HepG2 (cell line): Measurements from ENCODE around the gene COPE. TPM values are rescaled to one million over a fixed set of nuclear protein-coding genes. Genes with fewer than 3 reads are reported as not detected.

Experiments
- ATAC-seq: fragments of 200-7000 bp; cut with Tn5 transposase; 3 replicates; pipeline ENCODE4 v1.9.1; 2020; ENCODE audit warnings: mild to moderate bottlenecking, moderate library complexity
- BruUV-seq: library from RNA; stranded (reverse); fragments of 400-500 nt; replicated peaks from 2 replicates; lab custom pipeline; 2021; lab: Mats Ljungman, UMichigan
- CTCF ChIA-PET: fragments of 300-600 bp; formaldehyde crosslinking; extraction: SDS; loops from one replicate; lab custom pipeline; 2021; ENCODE audit warnings: low total read pairs, inconsistent platforms, low intra/inter-chr PET ratio; lab: Yijun Ruan, JAX
- POLR2A ChIA-PET: fragments of 350-600 bp; sonication (Branson Sonifier 250); formaldehyde crosslinking; loops from one replicate; lab custom pipeline; 2020; ENCODE audit warnings: antibody characterized with exemption, inconsistent platforms; lab: Yijun Ruan, JAX
- DNase-seq: peaks from one replicate; pipeline ENCODE4 v3.0.0-alpha.2; 2015; ENCODE audit warnings: low spot score
- FAIRE-seq: peaks from 3 replicates; lab custom pipeline; 2011; peaks lifted over from hg19 to GRCh38; lab: Jason Lieb, UNC
- H2AFZ ChIP-seq: one replicate; pipeline ENCODE4 v1.6.1; 2011; ENCODE audit warnings: low read length, inconsistent platforms
- H3K27ac ChIP-seq: fragments of 300-600 bp; 3 replicates; pipeline ENCODE4 v1.8.0; 2011; ENCODE audit warnings: mixed run types, mild to moderate bottlenecking, mixed read lengths, low read length, inconsistent platforms; ENCODE audit not compliant: insufficient read depth; ENCODE audit errors: extremely low read length
- H3K27me3 ChIP-seq, 2 experiments: fragments of 200-600 bp in 1 of 2; 2 replicates in 1 of 2; 3 replicates in 1 of 2; pipeline versions ENCODE4 v1.6.0 to v1.8.0; 2011; ENCODE audit warnings: low read length in 2 of 2, mild to moderate bottlenecking in 2 of 2, moderate library complexity in 2 of 2, inconsistent platforms in 1 of 2; ENCODE audit not compliant: insufficient read depth in 2 of 2, control insufficient read depth in 1 of 2
- H3K36me3 ChIP-seq, 2 experiments: fragments of 200-600 bp in 1 of 2; replicated peaks in 1 of 2; 2 replicates in 1 of 2; 3 replicates in 1 of 2; pipeline versions ENCODE4 v1.5.1 to v1.8.0; 2011; ENCODE audit warnings: low read length in 2 of 2, inconsistent platforms in 1 of 2; ENCODE audit not compliant: insufficient read depth in 2 of 2, control insufficient read depth in 1 of 2
- H3K4me1 ChIP-seq: 2 replicates; pipeline ENCODE4 v1.5.1; 2012; ENCODE audit warnings: low read length, inconsistent platforms; ENCODE audit not compliant: insufficient read depth
- H3K4me2 ChIP-seq: 2 replicates; pipeline ENCODE4 v1.6.0; 2011; ENCODE audit warnings: low read depth, low read length, inconsistent platforms
- H3K4me3 ChIP-seq, 3 experiments: fragments of 200-600 bp in 1 of 3; sonication (generic), shearing (Covaris generic) in 1 of 3; replicated peaks in 1 of 3; 2 replicates each; pipeline ENCODE4 v1.5.1; 2011 to 2016; ENCODE audit warnings: low read length in 3 of 3, inconsistent platforms in 2 of 3, low read depth in 2 of 3, mild to moderate bottlenecking in 2 of 3, control low read depth in 1 of 3, mixed read lengths in 1 of 3; ENCODE audit not compliant: insufficient read depth in 1 of 3
- H3K79me2 ChIP-seq: one replicate; pipeline ENCODE4 v1.6.1; 2011; ENCODE audit warnings: low read length, inconsistent platforms; ENCODE audit not compliant: insufficient read depth
- H3K9ac ChIP-seq: 2 replicates; pipeline ENCODE4 v1.6.0; 2011; ENCODE audit warnings: mild to moderate bottlenecking, low read depth, low read length, inconsistent platforms; ENCODE audit not compliant: insufficient read depth
- H3K9me3 ChIP-seq: 2 replicates; pipeline ENCODE4 v1.5.1; 2012; ENCODE audit warnings: mild to moderate bottlenecking, low read length
- H4K20me1 ChIP-seq: 2 replicates; pipeline ENCODE4 v1.6.0; 2011; ENCODE audit warnings: inconsistent platforms, mild to moderate bottlenecking, low read length, moderate library complexity; ENCODE audit not compliant: insufficient read depth
- AHR ChIP-seq: IDR thresholded peaks from 2 replicates; pipeline ENCODE4 v1.6.1; 2018; ENCODE audit warnings: missing genetic modification reagents, missing compliant biosample characterization
- CCDC6 ChIP-seq: sonication (generic); formaldehyde crosslinking; IDR thresholded peaks from 2 replicates; pipeline ENCODE4 v1.8.1; 2022; ENCODE audit warnings: mild to moderate bottlenecking, missing genetic modification reagents, moderate library complexity
- FOXA1 ChIP-seq, 2 experiments: fragments of 450-650 bp in 1 of 2; sonication (generic) in 1 of 2; formaldehyde crosslinking in 1 of 2; IDR thresholded peaks; 2 replicates each; pipeline versions ENCODE4 v1.4.0 to v1.6.1; 2016 to 2020; ENCODE audit warnings: missing genetic modification reagents in 1 of 2
- NFKBIZ ChIP-seq: IDR thresholded peaks from 2 replicates; pipeline ENCODE4 v1.6.1; 2018; ENCODE audit warnings: missing genetic modification reagents, missing compliant biosample characterization
- RARA ChIP-seq: IDR thresholded peaks from 2 replicates; pipeline ENCODE4 v1.6.1; 2016; ENCODE audit warnings: missing genetic modification reagents, missing compliant biosample characterization
- REXO4 ChIP-seq: sonication (generic); formaldehyde crosslinking; IDR thresholded peaks from 2 replicates; pipeline ENCODE4 v1.8.0; 2022; ENCODE audit warnings: missing genetic modification reagents, mild to moderate bottlenecking, borderline replicate concordance
- SIN3A ChIP-seq: IDR thresholded peaks from 2 replicates; pipeline ENCODE4 v1.6.1; 2011; ENCODE audit warnings: low read depth, mild to moderate bottlenecking, control low read depth, low read length, borderline replicate concordance
- SMYD3 ChIP-seq: sonication (generic); formaldehyde crosslinking; IDR thresholded peaks from 2 replicates; pipeline ENCODE4 v1.8.1; 2023; ENCODE audit warnings: mild to moderate bottlenecking, missing genetic modification reagents
- SNAI1 ChIP-seq: sonication (generic); formaldehyde crosslinking; IDR thresholded peaks from 2 replicates; pipeline ENCODE4 v1.5.0; 2020; ENCODE audit warnings: mild to moderate bottlenecking, missing genetic modification reagents, borderline replicate concordance
- SP5 ChIP-seq: IDR thresholded peaks from 2 replicates; pipeline ENCODE4 v1.6.1; 2016; ENCODE audit warnings: low read depth, borderline replicate concordance
- ZNF296 ChIP-seq: sonication (generic); formaldehyde crosslinking; conservative IDR thresholded peaks from 2 replicates; pipeline ENCODE4 v1.5.0; 2020; ENCODE audit warnings: mild to moderate bottlenecking, missing genetic modification reagents
- in situ Hi-C: cut with HindIII; loops from 2 replicates; pipeline ENCODE4 v1.10.0; 2017; ENCODE audit warnings: low pct_unique_long_range_greater_than_20kb; ENCODE audit not compliant: extremely low pct_ligation_motif_present
- intact Hi-C: fragments of 100-400 bp; cut with micrococcal nuclease; formaldehyde crosslinking; loops from one replicate; pipeline ENCODE4 v1.10.0; 2022; ENCODE audit not compliant: unreplicated experiment
- polyA plus RNA-seq, 8 experiments: library from polyadenylated mRNA; depleted of rRNA in 3 of 8; stranded (reverse) in 7 of 8; unstranded in 1 of 8; fragments of >200 nt; fragmentation: Illumina TruSeq in 4 of 8; extraction: Trizol in 4 of 8; gene quantifications; 2 replicates each; pipeline versions ENCODE4 v1.2.1 to v1.2.3, GENCODE V29; 2011 to 2016; ENCODE audit warnings: low read depth in 4 of 8, missing spikeins in 1 of 8, mixed read lengths in 1 of 8; ENCODE audit not compliant: insufficient read depth in 1 of 8
- total RNA-seq, 5 experiments: library from RNA; depleted of rRNA; stranded (reverse); fragments of >200 nt; fragmentation: Illumina TruSeq; extraction: Trizol; gene quantifications; 2 replicates each; pipeline ENCODE4 v1.2.3, GENCODE V29; 2016; ENCODE audit warnings: low read depth in 1 of 5
- TF ChIP-seq, protein P1 (sequence below): sonication (generic); formaldehyde crosslinking; IDR thresholded peaks from 2 replicates; pipeline ENCODE4 v1.5.0; 2020; ENCODE audit warnings: missing genetic modification reagents
- TF ChIP-seq, protein P2 (sequence below): sonication (generic); IDR thresholded peaks from 2 replicates; pipeline ENCODE4 v1.6.1; 2016; ENCODE audit warnings: low read depth, borderline replicate concordance

COPE gene
- total and polyA plus RNA-seq, 2 of the 13 experiments (the other 11 are each of a cell fraction or from before 2014, with no cell fraction given): 189 to 205 TPM

DNA sequence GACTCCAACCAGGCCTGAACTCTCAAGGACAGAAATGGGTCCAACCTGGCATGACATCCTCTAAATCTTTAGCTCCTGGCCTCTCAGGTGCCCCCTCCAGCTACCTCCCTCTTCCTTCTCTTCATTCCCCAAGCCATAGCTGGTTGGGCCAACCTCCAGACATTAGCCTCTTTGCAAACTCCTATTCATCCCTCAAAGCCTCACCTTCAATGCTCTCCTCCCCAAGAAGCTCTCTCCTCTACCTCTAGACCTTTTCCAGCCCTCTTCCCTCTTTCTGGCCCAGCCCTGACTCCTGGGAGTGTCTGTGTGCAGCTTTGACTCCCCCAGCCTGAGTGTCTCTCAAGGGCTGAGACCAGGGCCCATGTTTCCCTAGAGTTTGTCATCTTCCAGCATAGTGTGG, 27.1 kb upstream of the COPE start:
- H3K9me3 ChIP-seq: no peaks in the 10 kb centered on the region
- ATAC-seq (no peak), FAIRE-seq (no peak), DNase-seq (no peak)
- TF ChIP-seq NFKBIZ (CRISPR knock-in tag): no peak
- no peak for TF ChIP-seq SIN3A
- TF ChIP-seq, protein P1, sequence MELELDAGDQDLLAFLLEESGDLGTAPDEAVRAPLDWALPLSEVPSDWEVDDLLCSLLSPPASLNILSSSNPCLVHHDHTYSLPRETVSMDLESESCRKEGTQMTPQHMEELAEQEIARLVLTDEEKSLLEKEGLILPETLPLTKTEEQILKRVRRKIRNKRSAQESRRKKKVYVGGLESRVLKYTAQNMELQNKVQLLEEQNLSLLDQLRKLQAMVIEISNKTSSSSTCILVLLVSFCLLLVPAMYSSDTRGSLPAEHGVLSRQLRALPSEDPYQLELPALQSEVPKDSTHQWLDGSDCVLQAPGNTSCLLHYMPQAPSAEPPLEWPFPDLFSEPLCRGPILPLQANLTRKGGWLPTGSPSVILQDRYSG (CRISPR knock-in tag): no peak
- TF ChIP-seq RARA (CRISPR knock-in tag): no peak
- no peak for TF ChIP-seq FOXA1 (IDR thresholded peaks at IDR 0.05)
- no peak for TF ChIP-seq FOXA1 (CRISPR knock-in tag; IDR thresholded peaks at IDR 0.05)
- no peak for TF ChIP-seq CCDC6 (CRISPR knock-in tag)
- TF ChIP-seq AHR (CRISPR knock-in tag): no peak
- TF ChIP-seq, protein P2, sequence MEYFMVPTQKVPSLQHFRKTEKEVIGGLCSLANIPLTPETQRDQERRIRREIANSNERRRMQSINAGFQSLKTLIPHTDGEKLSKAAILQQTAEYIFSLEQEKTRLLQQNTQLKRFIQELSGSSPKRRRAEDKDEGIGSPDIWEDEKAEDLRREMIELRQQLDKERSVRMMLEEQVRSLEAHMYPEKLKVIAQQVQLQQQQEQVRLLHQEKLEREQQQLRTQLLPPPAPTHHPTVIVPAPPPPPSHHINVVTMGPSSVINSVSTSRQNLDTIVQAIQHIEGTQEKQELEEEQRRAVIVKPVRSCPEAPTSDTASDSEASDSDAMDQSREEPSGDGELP: no peak
- no peak for TF ChIP-seq REXO4 (CRISPR knock-in tag)
- TF ChIP-seq SNAI1: no peak
- TF ChIP-seq SMYD3 (CRISPR knock-in tag): no peak
- no peak for TF ChIP-seq SP5 (CRISPR knock-in tag)
- TF ChIP-seq ZNF296 (CRISPR knock-in tag): no peak
- no peak overlapping the region for H3K27ac ChIP-seq
- ChIA-PET POLR2A (no interaction called here), CTCF (no interaction called here)
- BruUV-seq: no TSS peak
- intact Hi-C loops (no loop called here), in situ Hi-C loops (no loop called here)
- H3K79me2 ChIP-seq: no peaks in the 10 kb centered on the region
- H3K27me3 ChIP-seq: no peaks in the 10 kb centered on the region
- H3K36me3 ChIP-seq: no peaks in the 10 kb centered on the region
- no peak overlapping the region for H3K4me2 ChIP-seq
- peaks cover 34% of the 10 kb centered on the region for H3K4me1 ChIP-seq
- H4K20me1 ChIP-seq: no peaks in the 10 kb centered on the region
- no peak overlapping the region for H3K4me3 ChIP-seq
- no peak overlapping the region for H3K9ac ChIP-seq
- no peak overlapping the region for H2AFZ ChIP-seq
